MM.1S (cell line): ENCODE measurements around the gene IL36B.
A peak's percentile ranks its signal among the peaks of the same experiment; 100 is the strongest.

Experiments used
- DNase-seq: peaks from one replicate; pipeline ENCODE4 v3.0.0-alpha.2; 2015
- H2AFZ ChIP-seq: fragments of 300-600 bp; sonication (generic); 2 replicates; pipeline ENCODE4 v1.6.0; 2016; ENCODE audit warnings: antibody characterized with exemption, low read length
- H3F3A ChIP-seq: fragments of 300-600 bp; sonication (generic); 2 replicates; pipeline ENCODE4 v1.6.1; 2016; ENCODE audit warnings: mild to moderate bottlenecking, antibody characterized with exemption, low read length, moderate library complexity, mixed read lengths; ENCODE audit not compliant: insufficient read depth
- H3K27ac ChIP-seq: fragments of 300-600 bp; sonication (generic); 2 replicates; pipeline ENCODE4 v1.5.1; 2016; ENCODE audit warnings: mild to moderate bottlenecking, low read length
- H3K27me3 ChIP-seq: fragments of 300-600 bp; sonication (generic); replicated peaks from 2 replicates; pipeline ENCODE4 v1.6.0; 2016; ENCODE audit warnings: low read length; ENCODE audit not compliant: insufficient read depth
- H3K36me3 ChIP-seq: fragments of 300-600 bp; sonication (generic); replicated peaks from 2 replicates; pipeline ENCODE4 v1.6.1; 2016; ENCODE audit warnings: mild to moderate bottlenecking, low read length, mixed read lengths; ENCODE audit not compliant: insufficient read depth
- H3K4me1 ChIP-seq: fragments of 300-600 bp; sonication (generic); 2 replicates; pipeline ENCODE4 v1.6.1; 2016; ENCODE audit warnings: low read length, mixed read lengths
- H3K4me2 ChIP-seq: fragments of 300-600 bp; sonication (generic); 2 replicates; pipeline ENCODE4 v1.6.0; 2016; ENCODE audit warnings: low read depth, low read length
- H3K4me3 ChIP-seq: fragments of 300-600 bp; sonication (generic); 2 replicates; pipeline ENCODE4 v1.5.1; 2016; ENCODE audit warnings: low read length, mixed read lengths
- H3K79me2 ChIP-seq: fragments of 300-600 bp; sonication (generic); 2 replicates; pipeline ENCODE4 v1.6.1; 2016; ENCODE audit warnings: mixed run types, low read length, mixed read lengths
- H3K9ac ChIP-seq: fragments of 300-600 bp; sonication (generic); 2 replicates; pipeline ENCODE4 v1.6.1; 2016; ENCODE audit warnings: low read length, mixed read lengths
- H3K9me2 ChIP-seq: fragments of 300-600 bp; sonication (generic); replicated peaks from 2 replicates; pipeline ENCODE4 v1.6.1; 2016; ENCODE audit warnings: mild to moderate bottlenecking, low read length, mixed read lengths; ENCODE audit not compliant: insufficient read depth
- H3K9me3 ChIP-seq: fragments of 300-600 bp; sonication (generic); replicated peaks from 2 replicates; pipeline ENCODE4 v1.6.1; 2016; ENCODE audit warnings: mild to moderate bottlenecking, low read length, mixed read lengths; ENCODE audit not compliant: insufficient read depth
- H4K20me1 ChIP-seq: fragments of 300-600 bp; sonication (generic); 2 replicates; pipeline ENCODE4 v1.6.1; 2016; ENCODE audit warnings: mild to moderate bottlenecking, low read length, moderate library complexity, mixed read lengths; ENCODE audit not compliant: insufficient read depth
- EZH2 ChIP-seq: fragments of 300-600 bp; sonication (generic); optimal IDR thresholded peaks from 2 replicates; pipeline ENCODE3; 2017; ENCODE audit warnings: low read depth, mild to moderate bottlenecking, antibody characterized with exemption, low read length, mixed read lengths
- EZH2phosphoT487 ChIP-seq: fragments of 300-600 bp; sonication (generic); IDR thresholded peaks from 2 replicates; pipeline ENCODE4 v1.6.1; 2018; ENCODE audit warnings: antibody characterized with exemption, low read length
- TF ChIP-seq, protein P1 (sequence below): fragments of 300-600 bp; sonication (generic); IDR thresholded peaks from 2 replicates; pipeline ENCODE4 v1.5.1; 2016; ENCODE audit warnings: antibody characterized with exemption, low read length, mixed read lengths

The IL36B gene

DNA sequence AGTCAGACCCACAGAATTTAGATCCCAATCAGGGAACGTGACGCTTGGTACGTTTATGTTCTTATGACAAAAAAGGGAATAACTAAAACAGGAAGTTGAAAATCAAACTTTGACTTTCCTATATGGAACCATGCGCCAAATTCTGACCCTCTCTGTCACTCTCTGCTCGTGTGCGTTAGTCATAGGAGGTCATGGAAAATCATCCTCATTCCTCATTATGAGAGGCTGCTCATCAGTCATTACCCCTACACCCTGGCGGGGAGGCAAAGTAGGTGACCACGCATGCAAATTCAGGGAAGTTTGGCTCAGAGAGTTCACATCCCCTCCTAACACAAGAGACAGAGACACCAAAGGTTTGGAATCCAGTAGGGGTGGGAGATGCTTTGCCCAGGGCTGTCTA lies 30.6 kb upstream of the IL36B start:
- Histone ChIP-seq H3K4me2 (no peak overlapping the region), H3K79me2 (no peaks in the 10 kb centered on the region), H3K9ac (no peak overlapping the region), H3K27ac (no peak overlapping the region), H3K4me1 (no peaks in the 10 kb centered on the region), H3K9me3 (no peaks in the 10 kb centered on the region), H3F3A (no peaks in the 10 kb centered on the region), H2AFZ (no peak overlapping the region), H3K36me3 (no peaks in the 10 kb centered on the region), H3K27me3 (no peaks in the 10 kb centered on the region), H4K20me1 (no peaks in the 10 kb centered on the region), H3K4me3 (no peak overlapping the region), H3K9me2 (no peaks in the 10 kb centered on the region)
- no peak for DNase-seq
- no peak for TF ChIP-seq EZH2phosphoT487
- TF ChIP-seq EZH2 = no peak
- TF ChIP-seq, protein P1, sequence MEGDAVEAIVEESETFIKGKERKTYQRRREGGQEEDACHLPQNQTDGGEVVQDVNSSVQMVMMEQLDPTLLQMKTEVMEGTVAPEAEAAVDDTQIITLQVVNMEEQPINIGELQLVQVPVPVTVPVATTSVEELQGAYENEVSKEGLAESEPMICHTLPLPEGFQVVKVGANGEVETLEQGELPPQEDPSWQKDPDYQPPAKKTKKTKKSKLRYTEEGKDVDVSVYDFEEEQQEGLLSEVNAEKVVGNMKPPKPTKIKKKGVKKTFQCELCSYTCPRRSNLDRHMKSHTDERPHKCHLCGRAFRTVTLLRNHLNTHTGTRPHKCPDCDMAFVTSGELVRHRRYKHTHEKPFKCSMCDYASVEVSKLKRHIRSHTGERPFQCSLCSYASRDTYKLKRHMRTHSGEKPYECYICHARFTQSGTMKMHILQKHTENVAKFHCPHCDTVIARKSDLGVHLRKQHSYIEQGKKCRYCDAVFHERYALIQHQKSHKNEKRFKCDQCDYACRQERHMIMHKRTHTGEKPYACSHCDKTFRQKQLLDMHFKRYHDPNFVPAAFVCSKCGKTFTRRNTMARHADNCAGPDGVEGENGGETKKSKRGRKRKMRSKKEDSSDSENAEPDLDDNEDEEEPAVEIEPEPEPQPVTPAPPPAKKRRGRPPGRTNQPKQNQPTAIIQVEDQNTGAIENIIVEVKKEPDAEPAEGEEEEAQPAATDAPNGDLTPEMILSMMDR = no peak

DNA sequence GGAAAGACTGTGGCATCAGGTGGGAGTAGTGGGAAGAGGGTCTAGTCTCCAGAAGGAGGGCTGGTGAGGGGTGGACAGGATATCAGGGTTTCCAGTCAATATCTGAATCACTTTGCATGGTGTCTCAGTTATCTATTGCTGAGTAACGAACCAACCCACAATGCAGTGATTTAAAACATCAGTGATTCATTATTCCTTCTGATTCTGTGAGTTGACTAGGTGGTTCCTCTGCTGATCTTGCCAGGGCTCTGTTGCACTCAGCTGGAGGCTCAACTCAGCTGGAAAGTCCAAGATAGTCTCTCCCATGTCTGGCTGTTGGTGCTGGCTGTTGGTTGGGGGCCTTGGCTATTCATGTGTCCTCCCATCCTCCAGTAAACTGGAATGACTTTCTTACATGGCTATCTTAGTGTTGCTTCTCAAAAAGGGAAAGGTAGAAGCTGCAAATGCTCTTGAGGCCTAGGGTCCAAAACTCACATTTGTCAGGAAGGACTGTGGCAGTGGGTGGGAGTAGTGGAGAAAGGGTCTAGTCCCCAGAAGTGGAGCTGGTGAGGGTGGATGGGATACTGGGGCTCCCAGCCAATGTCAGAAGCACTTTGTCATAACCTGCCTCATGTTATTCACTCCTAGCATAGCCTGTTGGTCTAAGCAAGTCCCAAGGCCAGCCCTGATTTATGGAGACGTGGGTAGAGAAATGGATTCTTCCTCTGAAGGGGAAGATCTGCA lies 29.0 kb upstream of the IL36B start:
- Histone ChIP-seq H3K27me3 (no peaks in the 10 kb centered on the region), H3K27ac (no peak overlapping the region), H3K36me3 (no peaks in the 10 kb centered on the region), H3K79me2 (no peaks in the 10 kb centered on the region), H3K4me2 (no peak overlapping the region), H3K9me2 (no peaks in the 10 kb centered on the region), H3F3A (no peaks in the 10 kb centered on the region), H3K9me3 (no peaks in the 10 kb centered on the region), H3K4me1 (peaks cover 4% of the 10 kb centered on the region), H3K9ac (no peak overlapping the region), H2AFZ (no peak overlapping the region), H3K4me3 (no peak overlapping the region), H4K20me1 (no peaks in the 10 kb centered on the region)
- TF ChIP-seq, protein P1 = no peak
- no peak for TF ChIP-seq EZH2
- no peak for TF ChIP-seq EZH2phosphoT487
- no peak for DNase-seq

DNA sequence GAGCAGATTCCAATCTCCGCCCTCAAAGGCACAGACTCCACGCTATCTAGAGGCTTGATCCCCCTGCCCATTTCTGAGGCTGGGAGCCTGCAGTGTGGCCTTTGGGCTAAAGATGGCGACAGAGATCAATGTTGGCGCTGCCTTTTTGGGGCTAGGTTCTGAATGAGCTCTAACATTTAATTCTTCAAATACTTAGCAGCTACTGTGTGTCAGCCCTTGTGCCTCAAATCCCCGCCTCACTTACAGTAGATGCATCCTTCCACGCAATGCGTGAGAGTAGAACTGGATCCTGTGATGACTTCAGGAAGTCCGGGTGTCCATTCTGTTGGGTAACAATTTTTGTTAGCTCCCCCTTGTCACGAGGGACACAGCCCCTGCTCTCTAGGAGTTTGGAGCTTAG lies 27.5 kb upstream of the IL36B start:
- Histone ChIP-seq H3K4me3 (no peak overlapping the region), H3K4me1 (peaks cover 12% of the 10 kb centered on the region), H3K9me3 (no peaks in the 10 kb centered on the region), H3K27me3 (no peaks in the 10 kb centered on the region), H2AFZ (no peak overlapping the region), H4K20me1 (no peaks in the 10 kb centered on the region), H3K4me2 (no peak overlapping the region), H3K36me3 (no peaks in the 10 kb centered on the region), H3K9ac (no peak overlapping the region), H3K9me2 (no peaks in the 10 kb centered on the region), H3F3A (no peaks in the 10 kb centered on the region), H3K27ac (no peak overlapping the region), H3K79me2 (no peaks in the 10 kb centered on the region)
- peak; percentile 39 for DNase-seq
- TF ChIP-seq EZH2 (no peak), EZH2phosphoT487 (no peak)
- TF ChIP-seq, protein P1 = peak; percentile 89
